Pancreas (tissue), 10 donors: ENCODE measurements around the gene PDE7B. TPM values are rescaled to one million over a fixed set of nuclear protein-coding genes. Genes with fewer than 3 reads are reported as not detected.

ENCODE experiments used
- ATAC-seq, 4 donors: fragments of 200-7000 bp; cut with Tn5 transposase; one replicate each; pipeline versions ENCODE4 v1.8.0 to v1.9.1; 2020; ENCODE audit warnings: mild to moderate bottlenecking in 4 of 4, moderate library complexity in 4 of 4
- DNase-seq, 6 donors: peaks; one replicate each; pipeline ENCODE4 v3.0.0-alpha.2; 2020
- FAIRE-seq: peaks from 2 replicates; lab custom pipeline; 2012; peaks lifted over from hg19 to GRCh38; lab: Jason Lieb, UNC
- H3K27ac ChIP-seq, 4 donors: fragments of 200-600 bp; sonication (generic); 1 replicate in 3 of 4; 2 replicates in 1 of 4; pipeline versions ENCODE4 v1.5.0 to v1.8.0; 2020
- H3K27me3 ChIP-seq, 4 donors: fragments of 200-600 bp; one replicate each; pipeline ENCODE4 v1.8.0; 2021
- H3K36me3 ChIP-seq, 3 donors: fragments of 200-600 bp; sonication (generic) in 1 of 3; one replicate each; pipeline versions ENCODE4 v1.5.0 to v1.8.0; 2020 to 2021
- H3K4me1 ChIP-seq, 3 donors: fragments of 200-600 bp; one replicate each; pipeline ENCODE4 v1.8.0; 2021
- H3K4me3 ChIP-seq, 4 donors: fragments of 200-600 bp; sonication (generic) in 2 of 4; one replicate each; pipeline versions ENCODE4 v1.5.0 to v1.8.0; 2020 to 2021
- H3K9me3 ChIP-seq, 4 donors: fragments of 200-600 bp; one replicate each; pipeline ENCODE4 v1.8.0; 2021
- WGBS, 2 donors: extraction: QIAGEN DNeasy Blood & Tissue Kit; methylation state at CpG; one replicate each; pipeline ENCODE4 v1.1.7; 2013; 5-methylcytosine and 5-hydroxymethylcytosine counted together
- intact Hi-C, 3 donors: fragments of 100-400 bp; cut with DNase I; formaldehyde crosslinking; loops; one replicate each; pipeline versions ENCODE4 v1.11.1 to v1.14.2; 2022
- polyA plus RNA-seq, 2 donors: library from polyadenylated mRNA; stranded (reverse); fragments of 200-250 nt; gene quantifications; one replicate each; pipeline ENCODE4 v1.2.3, GENCODE V29; 2013
- total RNA-seq, 6 donors: library from RNA; stranded (reverse); fragmentation: NEBNext Ultra II Directional in 4 of 6; extraction: Animal tissue kit (Norgen Biotek cat#: 25700) in 4 of 6; gene quantifications; one replicate each; pipeline versions ENCODE4 v1.2.1 to v1.2.4, GENCODE V29; 2021 to 2023
- TF ChIP-seq, protein P1 (sequence below), 4 donors: fragments of 200-600 bp; sonication (generic) in 3 of 4; IDR thresholded peaks; one replicate each; pipeline versions ENCODE4 v1.5.0 to v1.8.0; 2021; ENCODE audit warnings: antibody characterized with exemption in 4 of 4
- donor health status: healthy with polysubstance abuse.
- donor health status: DM: no; HTN: no; CAD: no; lungs with moderate emphysema.
- donor health status: DM: no; HTN: no; CAD: no.
- donor health status: control.
- donor health status: control.
- donor health status: Bipolar disorder and iron deficiency.
- donor health status: DM: yes; HTN: yes; CAD: no.
- donor health status: DM: no; HTN: no; CAD: no.
- donor health status: DM: no; HTN: no; CAD: no.
- donor health status: DM: yes; HTN: yes; CAD: no.

The PDE7B gene
- total and polyA plus RNA-seq, 8 donors = 0.38 to 1.7 (median 0.76) TPM

DNA sequence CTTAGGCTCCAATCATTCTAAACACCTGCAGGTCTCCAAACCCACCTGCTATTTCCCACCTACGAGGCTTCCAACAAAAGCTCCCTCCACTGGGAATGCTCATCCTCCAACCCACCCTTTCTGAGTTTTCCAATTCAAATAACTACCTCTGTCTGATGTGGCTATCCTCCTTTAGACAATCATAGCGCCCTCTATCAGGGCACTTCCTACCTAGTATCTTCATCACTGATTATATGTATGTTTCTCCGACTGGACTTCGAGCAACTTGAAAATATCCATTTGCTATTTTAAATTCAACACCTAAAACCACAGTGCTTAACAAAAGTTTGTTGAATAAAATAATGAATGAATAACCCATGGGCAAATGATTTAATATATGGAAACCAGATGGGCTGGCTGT, 357.3 kb downstream of the PDE7B start:
- 87 to 89% methylated on average over 4 of the region's 4 CpGs for WGBS, 2 donors
- H3K27me3 ChIP-seq = no peaks in the 10 kb centered on the region
- no peak overlapping the region for H3K4me3 ChIP-seq
- TF ChIP-seq, protein P1, sequence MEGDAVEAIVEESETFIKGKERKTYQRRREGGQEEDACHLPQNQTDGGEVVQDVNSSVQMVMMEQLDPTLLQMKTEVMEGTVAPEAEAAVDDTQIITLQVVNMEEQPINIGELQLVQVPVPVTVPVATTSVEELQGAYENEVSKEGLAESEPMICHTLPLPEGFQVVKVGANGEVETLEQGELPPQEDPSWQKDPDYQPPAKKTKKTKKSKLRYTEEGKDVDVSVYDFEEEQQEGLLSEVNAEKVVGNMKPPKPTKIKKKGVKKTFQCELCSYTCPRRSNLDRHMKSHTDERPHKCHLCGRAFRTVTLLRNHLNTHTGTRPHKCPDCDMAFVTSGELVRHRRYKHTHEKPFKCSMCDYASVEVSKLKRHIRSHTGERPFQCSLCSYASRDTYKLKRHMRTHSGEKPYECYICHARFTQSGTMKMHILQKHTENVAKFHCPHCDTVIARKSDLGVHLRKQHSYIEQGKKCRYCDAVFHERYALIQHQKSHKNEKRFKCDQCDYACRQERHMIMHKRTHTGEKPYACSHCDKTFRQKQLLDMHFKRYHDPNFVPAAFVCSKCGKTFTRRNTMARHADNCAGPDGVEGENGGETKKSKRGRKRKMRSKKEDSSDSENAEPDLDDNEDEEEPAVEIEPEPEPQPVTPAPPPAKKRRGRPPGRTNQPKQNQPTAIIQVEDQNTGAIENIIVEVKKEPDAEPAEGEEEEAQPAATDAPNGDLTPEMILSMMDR (IDR thresholded peaks at IDR 0.05) = no peak
- ATAC-seq (no peak), FAIRE-seq (no peak), DNase-seq (no peak)
- intact Hi-C loops = no loop called here
- no peak overlapping the region for H3K27ac ChIP-seq
- no peaks in the 10 kb centered on the region for H3K36me3 ChIP-seq
- no peaks in the 10 kb centered on the region for H3K9me3 ChIP-seq
- H3K4me1 ChIP-seq = no peaks in the 10 kb centered on the region

DNA sequence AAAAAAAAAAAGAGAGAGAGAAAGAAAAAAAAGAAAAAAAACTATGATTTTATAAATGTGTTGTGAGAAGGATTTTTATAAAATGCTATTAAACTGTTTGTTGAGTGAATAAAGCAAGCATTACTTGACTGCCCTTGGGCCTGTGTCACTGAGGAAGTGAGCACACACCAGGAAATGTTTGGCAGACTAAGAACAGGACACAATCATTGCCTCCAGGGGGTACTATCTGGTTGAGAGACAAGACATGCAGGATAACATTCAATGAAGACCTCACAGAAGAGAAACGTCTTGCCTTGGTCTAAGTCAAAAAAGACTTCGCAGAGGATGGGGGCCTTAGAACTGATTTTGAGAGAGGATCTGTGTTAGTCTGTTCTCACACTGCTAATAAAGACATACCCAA, 358.0 kb downstream of the PDE7B start:
- intact Hi-C loops = no loop called here
- H3K4me3 ChIP-seq = no peak overlapping the region
- DNase-seq = no peak
- H3K27ac ChIP-seq = no peak overlapping the region
- no peak for FAIRE-seq
- H3K9me3 ChIP-seq = no peaks in the 10 kb centered on the region
- H3K4me1 ChIP-seq = no peaks in the 10 kb centered on the region
- ATAC-seq = no peak
- WGBS, 2 donors = 84 to 89% methylated on average over 2 of the region's 2 CpGs
- no peaks in the 10 kb centered on the region for H3K27me3 ChIP-seq
- TF ChIP-seq, protein P1 (IDR thresholded peaks at IDR 0.05) = no peak
- H3K36me3 ChIP-seq = no peaks in the 10 kb centered on the region

DNA sequence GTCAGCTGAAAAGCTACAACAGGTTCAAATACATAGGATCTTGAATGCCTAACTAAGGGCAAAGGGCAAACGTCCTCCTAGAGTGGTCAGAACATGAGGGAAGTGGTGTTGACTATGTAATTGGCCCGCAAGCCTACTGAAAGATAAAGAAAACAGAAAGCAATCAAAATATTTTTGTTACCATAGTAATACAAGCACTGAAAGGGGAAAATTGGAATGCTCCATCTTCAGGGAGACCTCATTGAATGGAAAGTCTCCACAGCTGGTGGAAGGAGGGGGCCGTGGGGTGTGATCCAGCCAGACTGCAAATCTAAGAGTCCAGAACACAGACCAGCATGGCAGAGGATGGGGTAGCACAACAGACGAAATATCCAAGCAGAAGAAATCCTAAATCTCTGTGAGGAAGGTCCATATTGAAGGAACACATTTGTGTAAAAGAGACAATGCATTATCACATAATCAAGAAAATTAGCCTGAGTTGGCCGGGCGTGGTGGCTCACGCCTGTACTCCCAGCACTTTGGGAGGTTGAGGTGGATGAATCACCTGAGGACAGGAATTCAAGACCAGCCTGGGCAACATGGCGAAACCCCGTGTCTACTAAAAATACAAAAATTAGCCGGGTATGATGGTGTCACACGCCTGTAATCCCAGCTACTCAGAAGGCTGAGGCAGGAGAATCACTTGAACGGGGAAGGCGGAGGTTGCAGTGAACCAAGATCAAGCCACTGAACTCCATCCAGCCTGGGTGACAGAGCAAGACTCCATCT, 359.1 kb downstream of the PDE7B start:
- DNase-seq (no peak), FAIRE-seq (no peak), ATAC-seq (no peak)
- Histone ChIP-seq H3K27me3 (no peaks in the 10 kb centered on the region), H3K36me3 (no peaks in the 10 kb centered on the region), H3K4me3 (no peak overlapping the region), H3K9me3 (no peaks in the 10 kb centered on the region), H3K27ac (no peak overlapping the region), H3K4me1 (no peaks in the 10 kb centered on the region)
- intact Hi-C loops = no loop called here
- TF ChIP-seq, protein P1 (IDR thresholded peaks at IDR 0.05) = no peak
- 86 to 88% methylated on average over 13 of the region's 13 CpGs for WGBS, 2 donors

DNA sequence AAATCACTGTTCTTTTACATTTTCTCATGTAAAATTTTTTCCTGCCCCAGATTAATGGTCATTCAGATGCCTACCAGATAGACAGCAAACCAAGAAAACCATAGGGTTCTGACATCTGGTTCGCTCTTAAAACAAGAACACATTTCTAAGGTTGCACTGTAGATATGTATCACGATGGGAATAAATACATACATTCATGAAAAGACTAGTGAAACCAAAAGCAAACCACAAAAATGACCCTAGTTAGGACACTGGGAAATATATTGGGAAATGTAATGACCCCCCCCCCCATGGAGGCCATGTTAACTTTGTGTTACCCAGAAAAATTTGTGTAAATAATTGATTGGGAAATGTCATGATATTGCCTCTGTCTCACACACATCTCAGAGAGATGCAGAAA, 361.1 kb downstream of the PDE7B start:
- TF ChIP-seq, protein P1 (IDR thresholded peaks at IDR 0.05) = no peak
- 93 to 97% methylated on average over 2 of the region's 2 CpGs for WGBS, 2 donors
- FAIRE-seq (no peak), ATAC-seq (no peak), DNase-seq (no peak)
- Histone ChIP-seq H3K4me3 (no peak overlapping the region), H3K27me3 (no peaks in the 10 kb centered on the region), H3K27ac (no peak overlapping the region), H3K9me3 (no peaks in the 10 kb centered on the region), H3K36me3 (no peaks in the 10 kb centered on the region), H3K4me1 (no peaks in the 10 kb centered on the region)
- intact Hi-C loops = no loop called here

DNA sequence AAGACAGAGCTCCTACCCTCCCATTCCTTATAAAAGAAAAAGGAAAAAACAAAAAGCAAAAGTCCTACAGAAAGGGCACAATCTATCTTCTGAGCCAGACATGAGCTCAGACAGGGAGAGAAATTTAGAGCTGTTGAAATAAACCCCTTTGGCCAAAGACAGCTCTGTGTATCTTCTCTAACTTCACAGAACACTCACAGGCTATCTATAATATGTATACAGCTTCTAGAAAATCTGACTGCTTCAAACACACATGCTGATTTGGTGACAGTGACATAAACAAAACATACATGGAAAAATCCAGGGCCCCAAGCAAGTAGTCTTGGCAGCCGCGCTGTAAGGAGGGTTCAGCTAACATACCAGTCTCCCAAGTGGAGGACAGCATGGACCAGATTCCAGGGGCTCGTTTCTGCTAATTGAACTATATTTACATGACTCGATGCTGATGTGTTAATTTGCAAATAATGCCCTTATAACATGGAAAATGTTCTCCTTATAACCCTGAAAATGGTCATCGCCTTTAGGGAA, 361.6 kb downstream of the PDE7B start:
- no peaks in the 10 kb centered on the region for H3K36me3 ChIP-seq
- no peak for ATAC-seq
- FAIRE-seq = no peak
- intact Hi-C loops = no loop called here
- TF ChIP-seq, protein P1 (IDR thresholded peaks at IDR 0.05) = no peak
- no peak overlapping the region for H3K27ac ChIP-seq
- WGBS, 2 donors = 70 to 76% methylated on average over 5 of the region's 5 CpGs
- no peaks in the 10 kb centered on the region for H3K27me3 ChIP-seq
- H3K4me1 ChIP-seq = no peaks in the 10 kb centered on the region
- no peak overlapping the region for H3K4me3 ChIP-seq
- no peaks in the 10 kb centered on the region for H3K9me3 ChIP-seq
- no peak for DNase-seq
